A549 (cell line): ENCODE data around the gene ARMC9. TPM values are rescaled to one million over a fixed set of nuclear protein-coding genes. Genes with fewer than 3 reads are reported as not detected.

Source experiments
- ATAC-seq, 2 experiments: fragments of 200-7000 bp in 1 of 2; fragments of >200 bp in 1 of 2; cut with Nextera tagmentation in 1 of 2; cut with Tn5 transposase in 1 of 2; 3 replicates each; pipeline versions ENCODE4 v1.8.0 to v1.9.1; 2018 to 2020; ENCODE audit warnings: mild to moderate bottlenecking in 1 of 2, moderate library complexity in 1 of 2
- CTCF ChIA-PET: fragments of 300-600 bp; sonication (Branson Sonifier 250); formaldehyde crosslinking; extraction: SDS; loops from one replicate; lab custom pipeline; 2021; ENCODE audit warnings: antibody characterized with exemption, inconsistent platforms; lab: Yijun Ruan, JAX
- POLR2A ChIA-PET: fragments of 350-600 bp; formaldehyde crosslinking; extraction: SDS; loops from one replicate; lab custom pipeline; 2021; ENCODE audit warnings: antibody characterized with exemption, inconsistent platforms; lab: Yijun Ruan, JAX
- DNase-seq, 2 experiments: peaks; one replicate each; pipeline versions ENCODE4 v3.0.0 to v3.0.0-alpha.2; 2011 to 2016; ENCODE audit warnings: low read depth in 1 of 2, low spot score in 1 of 2
- FAIRE-seq: peaks from 2 replicates; lab custom pipeline; 2011; peaks lifted over from hg19 to GRCh38; lab: Jason Lieb, UNC
- H3K27ac ChIP-seq, 2 experiments: fragments of >200 bp; sonication (Bioruptor Twin); formaldehyde crosslinking; 3 replicates each; pipeline ENCODE4 v1.5.1; 2016 to 2017
- H3K4me1 ChIP-seq: fragments of >200 bp; sonication (Bioruptor Twin); formaldehyde crosslinking; 3 replicates; pipeline ENCODE4 v1.6.1; 2016
- H3K4me2 ChIP-seq: fragments of >200 bp; sonication (Bioruptor Twin); formaldehyde crosslinking; 3 replicates; pipeline ENCODE4 v1.6.1; 2016
- H3K4me3 ChIP-seq: fragments of >200 bp; sonication (Bioruptor Twin); formaldehyde crosslinking; 3 replicates; pipeline ENCODE4 v1.5.1; 2016
- H3K9me3 ChIP-seq: fragments of >200 bp; sonication (Bioruptor Twin); formaldehyde crosslinking; 3 replicates; pipeline ENCODE4 v1.6.1; 2016
- ATOH8 ChIP-seq: fragments of 250-450 bp; sonication (Bioruptor Pico); IDR thresholded peaks from 2 replicates; pipeline ENCODE4 v1.5.0; 2020; ENCODE audit warnings: low read depth, mild to moderate bottlenecking, moderate library complexity
- CBX2 ChIP-seq: fragments of 200-600 bp; sonication (generic); IDR thresholded peaks from 2 replicates; pipeline ENCODE4 v1.6.1; 2016; ENCODE audit warnings: low read depth, mild to moderate bottlenecking, borderline replicate concordance
- CEBPB ChIP-seq, 2 experiments: fragments of >200 bp in 1 of 2; sonication (Bioruptor Twin) in 1 of 2; formaldehyde crosslinking in 1 of 2; IDR thresholded peaks; 2 replicates each; pipeline ENCODE4 v1.6.1; 2012 to 2016
- E2F6 ChIP-seq: IDR thresholded peaks from 2 replicates; pipeline ENCODE4 v1.6.1; 2012; ENCODE audit warnings: low read depth, borderline replicate concordance
- EHF ChIP-seq: fragments of 250-450 bp; sonication (Bioruptor Pico); IDR thresholded peaks from 2 replicates; pipeline ENCODE4 v1.5.0; 2020; ENCODE audit warnings: mild to moderate bottlenecking
- EHMT2 ChIP-seq: fragments of 200-600 bp; sonication (generic); IDR thresholded peaks from 2 replicates; pipeline ENCODE4 v1.6.1; 2016; ENCODE audit warnings: antibody characterized with exemption, low read depth, mild to moderate bottlenecking, moderate library complexity
- ELK1 ChIP-seq: fragments of 150-350 bp; IDR thresholded peaks from 2 replicates; pipeline ENCODE4 v1.6.1; 2014; ENCODE audit warnings: low read depth, mild to moderate bottlenecking, low read length
- ESRRA ChIP-seq: fragments of 150-350 bp; IDR thresholded peaks from 2 replicates; pipeline ENCODE4 v1.6.1; 2014; ENCODE audit warnings: mild to moderate bottlenecking, low read length, borderline replicate concordance
- FOSB ChIP-seq: fragments of 250-450 bp; sonication (Bioruptor Pico); IDR thresholded peaks from 2 replicates; pipeline ENCODE4 v1.5.0; 2020; ENCODE audit warnings: mild to moderate bottlenecking, moderate library complexity
- FOXS1 ChIP-seq: fragments of 250-450 bp; sonication (Bioruptor Pico); IDR thresholded peaks from 2 replicates; pipeline ENCODE4 v1.5.0; 2020; ENCODE audit warnings: mild to moderate bottlenecking, moderate library complexity
- GATA3 ChIP-seq: IDR thresholded peaks from 2 replicates; pipeline ENCODE4 v1.6.1; 2012; ENCODE audit warnings: borderline replicate concordance
- HES2 ChIP-seq: fragments of >200 bp; sonication (Bioruptor Twin); formaldehyde crosslinking; IDR thresholded peaks from 2 replicates; pipeline ENCODE4 v1.6.1; 2016
- HMGXB4 ChIP-seq: fragments of 250-450 bp; sonication (Bioruptor Pico); IDR thresholded peaks from 2 replicates; pipeline ENCODE4 v1.5.0; 2021; ENCODE audit warnings: mild to moderate bottlenecking, moderate library complexity, borderline replicate concordance
- HOXA7 ChIP-seq: fragments of 250-450 bp; sonication (Bioruptor Pico); IDR thresholded peaks from 2 replicates; pipeline ENCODE4 v1.5.0; 2020; ENCODE audit warnings: mild to moderate bottlenecking, moderate library complexity
- JUN ChIP-seq, 2 experiments: fragments of >200 bp; sonication (Bioruptor Twin); formaldehyde crosslinking; IDR thresholded peaks; 2 replicates in 1 of 2; 3 replicates in 1 of 2; pipeline ENCODE4 v1.6.1; 2016 to 2017
- MAX ChIP-seq: IDR thresholded peaks from 2 replicates; pipeline ENCODE4 v1.6.1; 2012
- NFE2L2 ChIP-seq: fragments of 150-350 bp; conservative IDR thresholded peaks from 2 replicates; pipeline ENCODE4 v1.6.1; 2014; ENCODE audit warnings: low read length
- PBX3 ChIP-seq: IDR thresholded peaks from 2 replicates; pipeline ENCODE4 v1.6.1; 2012
- PHF8 ChIP-seq: fragments of 200-600 bp; sonication (generic); IDR thresholded peaks from 2 replicates; pipeline ENCODE4 v1.6.1; 2016; ENCODE audit warnings: low read depth, mild to moderate bottlenecking, antibody characterized with exemption, moderate library complexity, borderline replicate concordance
- RAD21 ChIP-seq, 2 experiments: fragments of >200 bp in 1 of 2; sonication (Bioruptor Twin) in 1 of 2; formaldehyde crosslinking in 1 of 2; IDR thresholded peaks in 1 of 2; conservative IDR thresholded peaks in 1 of 2; 2 replicates in 1 of 2; 3 replicates in 1 of 2; pipeline ENCODE4 v1.6.1; 2012 to 2018; ENCODE audit warnings: inconsistent platforms in 1 of 2
- RCOR1 ChIP-seq: fragments of 150-350 bp; IDR thresholded peaks from 2 replicates; pipeline ENCODE4 v1.6.1; 2014; ENCODE audit warnings: antibody characterized with exemption, low read length, low read depth
- RFX5 ChIP-seq: fragments of 450-650 bp; IDR thresholded peaks from 2 replicates; pipeline ENCODE4 v1.7.1; 2014; ENCODE audit warnings: antibody characterized with exemption, mild to moderate bottlenecking, moderate library complexity
- SREBF2 ChIP-seq: fragments of 450-650 bp; IDR thresholded peaks from 2 replicates; pipeline ENCODE4 v1.6.1; 2014; ENCODE audit warnings: mild to moderate bottlenecking, moderate library complexity
- ZC3H11A ChIP-seq: fragments of 450-650 bp; IDR thresholded peaks from 2 replicates; pipeline ENCODE4 v1.6.1; 2014; ENCODE audit warnings: antibody characterized with exemption, mild to moderate bottlenecking
- ZFP36 ChIP-seq: fragments of 450-650 bp; IDR thresholded peaks from 2 replicates; pipeline ENCODE4 v1.6.1; 2014; ENCODE audit warnings: borderline replicate concordance; ENCODE audit not compliant: partially characterized antibody
- ZNF302 ChIP-seq: fragments of 250-450 bp; sonication (Bioruptor Pico); IDR thresholded peaks from 2 replicates; pipeline ENCODE4 v1.9.0; 2021; ENCODE audit warnings: inconsistent platforms, mild to moderate bottlenecking, moderate library complexity
- WGBS: methylation state at CpG from one replicate; pipeline ENCODE4 v1.1.6; 2017; ENCODE audit errors: missing lambda C conversion rate; 5-methylcytosine and 5-hydroxymethylcytosine counted together
- polyA plus RNA-seq, 4 experiments: library from polyadenylated mRNA; depleted of rRNA in 3 of 4; stranded (reverse); fragments of >200 nt; fragmentation: RNase III in 1 of 4; extraction: RNeasy Plus Mini Kit Qiagen cat#74134 plus additional on column Dnase treatment in 1 of 4; gene quantifications; 2 replicates in 3 of 4; 3 replicates in 1 of 4; pipeline ENCODE4 v1.2.3, GENCODE V29; 2011 to 2017

Gene ARMC9
- polyA plus RNA-seq, 2 of the 4 experiments (the other 2 are of a cell fraction) = 12.0 to 14.1 TPM

- DNase-seq (no peak), FAIRE-seq (no peak), ATAC-seq (peak; percentile 34 to 40; a peak in 2 of 6 replicates)
- ChIA-PET CTCF (interaction anchor here (0.6 to 4.3 kb wide), 13 partner anchors 9 to 168 kb away, joined by 3 to 26 read pairs (median 3); no protein-coding TSS in a partner anchor), POLR2A (no interaction called here)
- Histone ChIP-seq H3K27ac (no peak overlapping the region), H3K4me2 (no peak overlapping the region), H3K4me3 (no peak overlapping the region), H3K4me1 (peaks cover 4% of the 10 kb centered on the region; the same call in 1 of the 3 replicates), H3K9me3 (no peaks in the 10 kb centered on the region)
- WGBS = 90% methylated on average over 11 of the region's 15 CpGs
- TF ChIP-seq NFE2L2 (no peak), ZFP36 (no peak), MAX (no peak), ZC3H11A (no peak), ZNF302 (CRISPR knock-in tag) (no peak), FOXS1 (no peak), CBX2 (no peak), EHF (CRISPR knock-in tag) (no peak), RFX5 (no peak), ESRRA (no peak), ELK1 (no peak), CEBPB (IDR thresholded peaks at IDR 0.05) (no peak), HES2 (no peak), HMGXB4 (no peak), SREBF2 (no peak), FOSB (CRISPR knock-in tag) (no peak)
Measured at GRCh38 chr2:231244382-231245248, 46.2 kb downstream of the ARMC9 start.

- no peak overlapping the region for H3K4me3 ChIP-seq
- WGBS = 57% methylated on average over 14 of the region's 14 CpGs
- CTCF ChIA-PET = interaction anchor here (0.9 to 4.3 kb wide), 8 partner anchors 8 to 167 kb away, joined by 3 to 26 read pairs (median 4); no protein-coding TSS in a partner anchor
- FAIRE-seq (no peak), ATAC-seq (peak; percentile 70 to 82; a peak in 5 of 6 replicates), DNase-seq (peak in 1 of 2 experiments; percentile 17)
- H3K27ac ChIP-seq = no peak overlapping the region
- peaks cover 4% of the 10 kb centered on the region; the same call in 1 of the 3 replicates for H3K4me1 ChIP-seq
- POLR2A ChIA-PET = no interaction called here
- no peak overlapping the region for H3K4me2 ChIP-seq
- H3K9me3 ChIP-seq = no peaks in the 10 kb centered on the region
- TF ChIP-seq SREBF2 (no peak), HMGXB4 (no peak), PBX3 (no peak), JUN (IDR thresholded peaks at IDR 0.05) (no peak), EHMT2 (no peak), GATA3 (no peak), PHF8 (no peak), RAD21 (conservative IDR thresholded peaks at IDR 0.05 in 1 of 2, IDR thresholded peaks at IDR 0.05 in 1 of 2) (peak in 1 of 2 experiments; percentile 32; a peak in 1 of 5 replicates), RFX5 (no peak), ATOH8 (CRISPR knock-in tag) (no peak), E2F6 (no peak), RCOR1 (no peak), ZC3H11A (no peak), HOXA7 (CRISPR knock-in tag) (no peak)
Measured at GRCh38 chr2:231245249-231246094, 47.0 kb downstream of the ARMC9 start.
